ENCODE data around the gene SLC25A53. TPM values are rescaled to one million over a fixed set of nuclear protein-coding genes. Genes with fewer than 3 reads are reported as not detected.

The SLC25A53 gene
- total and polyA plus RNA-seq, 2 of the 4 experiments (the other 2 are of a cell fraction), result 3.7 to 5.9 TPM

DNA sequence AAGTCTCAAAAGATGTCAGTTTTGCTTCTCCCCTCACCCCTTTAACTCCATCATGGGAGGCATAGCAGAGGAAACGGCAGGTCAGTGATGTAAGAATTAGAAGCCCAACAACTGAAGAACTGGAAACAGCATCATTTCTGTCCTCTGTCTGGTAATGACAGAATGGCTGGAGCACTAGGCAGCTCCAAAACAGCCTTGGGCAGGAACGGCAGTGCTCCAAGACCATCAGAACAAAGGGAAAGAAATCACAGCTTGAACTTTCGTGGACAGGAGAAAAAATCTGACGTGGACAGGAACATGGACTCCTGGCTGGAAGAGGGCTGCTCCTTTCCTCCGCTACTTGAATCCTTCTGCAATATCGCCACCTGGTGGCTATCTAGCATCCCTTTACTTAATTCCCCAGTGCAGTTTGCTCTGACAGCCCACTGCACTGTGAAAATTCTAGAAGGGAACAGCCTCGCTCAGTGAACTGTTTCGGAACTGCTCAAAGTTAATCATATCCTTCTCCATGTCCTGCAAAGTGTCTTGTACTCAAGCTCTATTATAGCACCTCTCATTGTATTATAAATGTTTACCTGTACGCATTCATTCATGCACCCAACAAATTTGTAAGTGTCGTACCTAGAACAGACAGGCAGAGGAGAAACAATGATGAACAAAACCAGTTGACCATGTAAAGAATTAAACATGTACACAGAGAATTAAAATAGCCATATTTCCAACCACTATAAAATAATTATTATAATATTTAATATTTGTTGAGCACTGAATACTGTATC lies 20.4 kb downstream of the SLC25A53 start:
- ChIA-PET POLR2A (ENCODE audit: unreplicated experiment) (no interaction called here), CTCF (no interaction called here)
- Histone ChIP-seq H3K27me3 (ENCODE audit: control insufficient read depth, insufficient read depth, low read length) (peaks cover 2% of the 10 kb centered on the region; the same call in 1 of the 2 replicates), H3K23ac (ENCODE audit: low read depth, low read length) (peak overlapping the region; percentile 98), H2BK120ac (ENCODE audit: low read depth, low read length) (peak overlapping the region; percentile 96), H3K4me3 (ENCODE audit: insufficient read depth, low read depth, low read length) (peak overlapping the region; percentile 73), H4K91ac (ENCODE audit: insufficient read depth, low read depth, low read length) (peak overlapping the region; percentile 90), H2AK9ac (replicated peaks; ENCODE audit: low read depth, low read length, poor library complexity) (peak overlapping the region; percentile 79), H2AK5ac (ENCODE audit: low read depth, low read length) (0 out of 2 replicates have a peak overlapping the region, but pooled peaks have one; percentile 62), H2BK5ac (ENCODE audit: low read depth, low read length, poor library complexity, severe bottlenecking) (peak overlapping the region; percentile 76), H3K9ac (ENCODE audit: low read depth, low read length) (peak overlapping the region; percentile 89), H3K18ac (ENCODE audit: low read depth, low read length) (peak overlapping the region; percentile 96), H3K4ac (ENCODE audit: low read depth, low read length) (peak overlapping the region; percentile 99), H3K27ac (ENCODE audit: insufficient read depth, low read length) (peak overlapping the region; percentile 90), H3K9me1 (ENCODE audit: insufficient read depth, low read length) (0 out of 2 replicates have a peak, but pooled peaks cover 4% of the 10 kb centered on the region), H2AFZ (replicated peaks; ENCODE audit: low read length, poor library complexity) (peak overlapping the region; percentile 93), H4K20me1 (ENCODE audit: insufficient read depth, low read length) (no peaks in the 10 kb centered on the region), H2BK15ac (ENCODE audit: low read depth, low read length) (peak overlapping the region; percentile 81; the same call in 1 of the 3 replicates), H3K56ac (ENCODE audit: extremely low read depth, insufficient read depth, low read length) (peak overlapping the region; percentile 87; the same call in 1 of the 2 replicates), H3K79me1 (ENCODE audit: low read depth in 1 of 2, low read length in 2 of 2) (0 out of 4 replicates have a peak, but pooled peaks cover 0 to 11% of the 10 kb centered on the region in 2 experiments), H3K4me1 (ENCODE audit: control insufficient read depth, insufficient read depth, low read length) (peaks cover 2% of the 10 kb centered on the region; the same call in 1 of the 2 replicates), H3K36me3 (ENCODE audit: control insufficient read depth, insufficient read depth, low read length) (no peaks in the 10 kb centered on the region), H4K5ac (ENCODE audit: low read depth, low read length) (peak overlapping the region; percentile 96), H3K9me3 (ENCODE audit: control insufficient read depth, insufficient read depth, low read length) (no peaks in the 10 kb centered on the region), H3K4me2 (ENCODE audit: low read depth, low read length) (peak overlapping the region; percentile 92), H3K14ac (replicated peaks; ENCODE audit: low read depth, low read length) (peak overlapping the region; percentile 99), H4K8ac (ENCODE audit: low read depth in 2 of 2, low read length in 2 of 2) (peak overlapping the region; percentile 56 to 95), H2BK20ac (ENCODE audit: low read depth, low read length) (no peak overlapping the region)
- ATAC-seq (ENCODE audit: low read depth) (peak; percentile 96), DNase-seq (peak; percentile 91)
- 0% methylated on average over 3 of the region's 10 CpGs; no CpG with 5 or more reads in 1 of the 2 experiments for WGBS, 2 experiments (ENCODE audit: extremely low coverage in 2 of 2, insufficient read length in 1 of 2)
- intact Hi-C loops (cut with micrococcal nuclease) (loop anchor here (1.0 to 5.0 kb wide), 5 partner anchors 24 to 603 kb away; partner anchors contain the start of genes MORF4L2 and ZCCHC18), dilution Hi-C loops (cut with HindIII; ENCODE audit: low sequenced_read_pairs, unreplicated experiment) (no loop called here), in situ Hi-C loops (cut with MboI; ENCODE audit: low sequenced_read_pairs) (loop anchor here (25.0 kb wide), 2 partner anchors 449 to 599 kb away; partner anchors contain the start of gene MORF4L2)
- TF ChIP-seq RAD21 (IDR thresholded peaks at IDR 0.05; ENCODE audit: low read length) (peak; percentile 78), CHD1 (IDR thresholded peaks at IDR 0.05; ENCODE audit: low read depth, low read length) (no peak), RFX5 (IDR thresholded peaks at IDR 0.05; ENCODE audit: low read depth, low read length) (no peak), RCOR1 (IDR thresholded peaks at IDR 0.05; ENCODE audit: insufficient replicate concordance, low read length) (no peak), MAZ (IDR thresholded peaks at IDR 0.05; ENCODE audit: borderline replicate concordance, low read depth, low read length) (0 out of 2 replicates have a peak, but pooled peaks have one; percentile 24), SMC3 (IDR thresholded peaks at IDR 0.05; ENCODE audit: low read depth, low read length) (peak; percentile 63)
- TF ChIP-seq, protein P1, sequence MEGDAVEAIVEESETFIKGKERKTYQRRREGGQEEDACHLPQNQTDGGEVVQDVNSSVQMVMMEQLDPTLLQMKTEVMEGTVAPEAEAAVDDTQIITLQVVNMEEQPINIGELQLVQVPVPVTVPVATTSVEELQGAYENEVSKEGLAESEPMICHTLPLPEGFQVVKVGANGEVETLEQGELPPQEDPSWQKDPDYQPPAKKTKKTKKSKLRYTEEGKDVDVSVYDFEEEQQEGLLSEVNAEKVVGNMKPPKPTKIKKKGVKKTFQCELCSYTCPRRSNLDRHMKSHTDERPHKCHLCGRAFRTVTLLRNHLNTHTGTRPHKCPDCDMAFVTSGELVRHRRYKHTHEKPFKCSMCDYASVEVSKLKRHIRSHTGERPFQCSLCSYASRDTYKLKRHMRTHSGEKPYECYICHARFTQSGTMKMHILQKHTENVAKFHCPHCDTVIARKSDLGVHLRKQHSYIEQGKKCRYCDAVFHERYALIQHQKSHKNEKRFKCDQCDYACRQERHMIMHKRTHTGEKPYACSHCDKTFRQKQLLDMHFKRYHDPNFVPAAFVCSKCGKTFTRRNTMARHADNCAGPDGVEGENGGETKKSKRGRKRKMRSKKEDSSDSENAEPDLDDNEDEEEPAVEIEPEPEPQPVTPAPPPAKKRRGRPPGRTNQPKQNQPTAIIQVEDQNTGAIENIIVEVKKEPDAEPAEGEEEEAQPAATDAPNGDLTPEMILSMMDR (conservative IDR thresholded peaks at IDR 0.05; ENCODE audit: low read depth, low read length), result peak; percentile 77
- BruUV-seq (replicated peaks), result no TSS peak

All from IMR-90 (cell line).